NK-92 treated with Interleukin-12 subunit alpha and Interleukin-12 subunit beta, amount 100 ng/mL, for 24 hours (cell line): ENCODE measurements around the gene ADAMTS3.
"Not testable (repeated sequence)": the region's sequence is repeated elsewhere in the genome, so short reads cannot be mapped to it uniquely, and the experiment has no call there.

Experiments used
- DNase-seq: peaks from one replicate; lab custom pipeline; 2025; lab: John Stamatoyannopoulos, UW

ADAMTS3 gene

DNA sequence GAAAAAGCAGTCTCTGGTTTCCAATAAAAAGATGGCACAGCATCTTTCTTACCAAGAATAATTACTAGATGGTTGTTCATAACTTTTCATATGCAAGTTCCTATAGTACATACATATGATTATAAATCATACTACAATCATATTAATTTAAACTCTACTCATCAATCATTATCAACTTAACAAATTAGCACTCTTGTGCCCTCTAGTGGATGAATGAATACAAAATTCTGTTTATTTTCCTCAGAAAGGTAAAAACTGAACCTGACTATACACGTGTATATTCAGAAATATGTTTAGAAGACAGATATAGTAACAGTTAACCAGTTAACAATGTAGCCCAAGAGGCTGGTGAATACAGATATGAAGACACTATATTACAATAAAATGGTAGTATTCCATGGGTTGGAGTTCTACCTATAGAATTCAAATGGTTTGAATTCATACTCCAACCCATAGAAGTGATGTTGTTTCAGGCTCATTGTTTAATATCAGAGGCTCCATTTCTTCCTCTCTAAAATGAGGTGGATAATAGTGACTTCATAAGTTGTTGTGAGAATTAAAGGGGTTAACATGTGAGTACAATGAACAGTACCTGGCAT, 100.0 kb downstream of the ADAMTS3 start:
- DNase-seq, result no peak

DNA sequence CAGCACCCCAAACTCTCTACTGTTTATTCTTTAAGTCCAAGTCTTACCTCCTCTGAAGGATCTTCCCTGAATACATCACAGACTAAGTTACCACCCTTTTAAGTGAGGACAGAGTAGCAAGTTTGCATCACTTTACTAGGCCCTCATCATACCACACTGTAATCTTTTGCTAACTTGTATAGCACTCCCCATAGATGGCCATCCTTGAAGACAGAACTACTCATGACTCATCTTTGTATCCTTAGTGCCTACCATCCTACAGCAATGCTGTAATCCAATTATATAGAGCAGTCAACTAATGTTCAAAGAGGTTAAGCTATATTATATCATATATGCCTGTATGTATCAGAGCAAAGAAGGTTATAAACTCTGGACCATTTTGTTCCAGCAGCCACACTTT, 101.4 kb downstream of the ADAMTS3 start:
- DNase-seq, result no peak

DNA sequence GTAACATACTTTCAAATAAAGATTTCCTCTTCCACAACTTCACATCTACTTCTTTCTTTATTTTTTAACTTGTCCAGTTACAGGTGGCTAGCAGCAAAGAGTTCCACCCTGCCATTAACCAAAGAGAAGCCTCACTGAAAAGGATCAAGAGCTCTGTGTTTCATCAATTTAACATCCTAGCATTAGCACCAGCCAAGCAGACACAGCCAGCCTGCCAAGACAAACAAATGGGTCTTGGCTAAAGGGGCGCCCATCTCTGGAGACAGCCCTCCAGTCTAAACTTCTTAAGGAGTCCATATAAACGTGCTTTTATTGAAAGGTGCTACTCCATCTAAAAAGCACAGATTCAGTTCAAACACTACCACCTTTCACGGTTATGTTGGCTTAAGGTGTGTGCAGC, 105.3 kb downstream of the ADAMTS3 start:
- DNase-seq, result no peak

DNA sequence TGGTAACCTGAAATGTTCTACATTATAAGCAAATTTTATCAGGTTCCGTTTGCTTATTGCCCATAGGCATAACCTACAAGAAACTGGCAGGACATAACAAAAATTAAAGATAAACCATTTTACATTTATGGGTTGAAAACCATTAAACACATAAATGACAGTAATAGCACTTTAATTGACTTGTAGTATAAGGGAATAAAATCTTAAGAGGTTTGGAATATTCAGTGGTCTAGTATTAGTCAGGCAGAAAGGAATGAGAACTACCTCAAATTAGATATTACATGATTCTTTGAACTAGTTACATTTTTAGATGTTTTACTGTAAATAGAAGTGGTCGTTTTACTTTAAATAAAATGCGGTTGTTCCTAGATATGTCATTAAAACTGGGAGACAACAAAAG, 111.9 kb downstream of the ADAMTS3 start:
- DNase-seq, result no peak

DNA sequence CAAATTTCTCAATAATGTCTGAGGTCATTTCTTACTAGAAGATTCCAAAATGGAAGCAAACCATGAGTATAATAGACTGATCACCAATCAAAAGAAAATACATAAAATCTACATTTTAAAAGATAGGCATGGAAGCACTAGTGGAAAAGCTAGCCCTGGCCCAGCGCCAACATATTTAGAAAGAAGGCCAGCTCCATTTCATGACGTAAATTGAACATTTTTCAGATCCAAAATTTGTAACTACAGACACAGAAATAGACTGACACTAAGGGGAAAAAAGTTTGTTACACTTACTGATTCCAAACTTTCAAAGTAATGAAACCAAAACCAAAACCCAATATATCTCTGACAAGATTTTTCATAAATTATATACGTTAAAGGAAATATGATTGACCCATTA, 117.7 kb downstream of the ADAMTS3 start:
- DNase-seq, result no peak

DNA sequence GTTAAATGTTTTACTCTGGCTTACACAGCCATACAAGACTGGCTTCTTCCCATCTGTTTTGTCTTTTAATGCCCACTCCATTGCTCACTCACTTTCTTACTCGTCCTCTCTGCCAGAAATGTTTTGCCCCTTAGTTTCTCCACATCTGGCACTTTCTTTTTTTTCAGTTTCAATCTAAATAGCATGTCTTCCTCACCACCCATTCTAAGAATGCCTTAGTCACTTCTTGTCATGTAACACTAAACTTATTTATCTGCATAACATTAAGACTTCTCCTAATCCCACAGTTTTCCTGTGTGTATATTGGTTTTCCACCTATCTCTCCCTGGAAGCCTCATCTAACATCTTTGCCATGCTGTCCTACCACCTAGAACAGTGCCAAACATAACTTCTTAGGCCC, 119.3 kb downstream of the ADAMTS3 start:
- DNase-seq, result no peak

DNA sequence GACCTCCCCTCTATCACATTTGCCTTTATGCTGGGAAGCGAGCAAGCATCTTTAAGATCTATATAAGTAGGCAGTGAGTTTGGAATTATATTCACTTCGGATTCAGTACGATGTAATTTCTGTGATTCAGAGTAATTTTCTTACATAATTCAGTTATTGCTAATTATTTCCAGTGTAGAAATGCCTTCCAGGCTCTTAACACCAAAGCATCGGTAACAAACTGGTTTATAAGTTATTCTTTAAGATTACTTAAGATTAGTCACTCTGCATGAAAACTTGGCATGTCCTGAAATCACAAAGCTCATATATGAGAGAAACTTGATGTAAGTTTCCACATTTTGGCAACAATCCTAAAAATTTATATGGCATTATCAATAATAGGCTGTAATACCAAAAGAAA, 120.8 kb downstream of the ADAMTS3 start:
- no peak for DNase-seq

DNA sequence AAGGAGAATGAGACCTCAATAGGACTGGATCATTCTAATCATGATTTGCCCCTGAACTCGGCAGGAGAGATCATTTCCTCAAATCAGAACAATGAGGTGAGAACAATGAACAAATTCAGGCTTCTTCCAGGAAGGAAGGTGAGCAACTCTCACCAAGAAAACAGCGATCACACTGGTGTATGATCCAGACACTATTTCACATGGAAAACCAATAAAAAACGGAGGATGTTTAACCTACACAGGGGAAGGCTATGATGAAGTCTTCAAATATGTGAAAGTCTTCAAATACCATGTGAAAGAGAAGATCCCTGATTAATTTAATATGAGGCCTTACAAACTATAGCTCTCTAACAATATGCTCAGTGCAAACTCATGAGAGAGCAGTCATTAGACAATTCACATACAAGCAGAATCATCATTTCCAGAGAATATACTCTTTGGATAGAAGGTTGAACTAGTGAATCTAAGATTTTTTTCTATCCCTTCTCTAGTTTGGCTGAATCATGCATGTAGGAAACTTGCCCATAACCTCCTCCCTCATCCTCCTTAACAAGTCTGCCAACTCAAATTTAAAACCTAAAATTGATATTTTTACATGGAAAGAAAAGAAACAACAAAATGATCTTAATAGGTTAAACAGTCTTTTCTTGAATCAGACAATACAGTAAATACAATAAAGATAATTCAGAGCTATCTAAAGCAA, 122.5 kb downstream of the ADAMTS3 start:
- no peak for DNase-seq

DNA sequence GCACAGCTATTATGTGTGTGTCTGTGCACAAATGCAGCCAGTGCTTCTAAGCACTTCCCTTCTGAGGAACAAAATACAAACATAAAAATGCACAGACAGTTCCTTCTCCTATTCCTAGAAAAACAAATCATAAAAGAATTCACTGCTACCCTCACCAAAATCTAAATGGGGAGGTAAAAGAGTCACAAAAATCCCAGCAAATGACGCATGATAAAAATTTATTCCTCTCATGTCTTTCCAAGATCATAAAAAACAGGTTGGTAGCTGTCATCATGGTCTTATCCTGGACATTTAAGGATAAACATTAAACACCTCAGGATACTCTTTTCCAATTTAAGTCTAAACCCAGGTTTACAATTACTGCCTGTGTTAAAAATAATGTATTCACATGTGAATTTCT, 124.9 kb downstream of the ADAMTS3 start:
- DNase-seq, result no peak

DNA sequence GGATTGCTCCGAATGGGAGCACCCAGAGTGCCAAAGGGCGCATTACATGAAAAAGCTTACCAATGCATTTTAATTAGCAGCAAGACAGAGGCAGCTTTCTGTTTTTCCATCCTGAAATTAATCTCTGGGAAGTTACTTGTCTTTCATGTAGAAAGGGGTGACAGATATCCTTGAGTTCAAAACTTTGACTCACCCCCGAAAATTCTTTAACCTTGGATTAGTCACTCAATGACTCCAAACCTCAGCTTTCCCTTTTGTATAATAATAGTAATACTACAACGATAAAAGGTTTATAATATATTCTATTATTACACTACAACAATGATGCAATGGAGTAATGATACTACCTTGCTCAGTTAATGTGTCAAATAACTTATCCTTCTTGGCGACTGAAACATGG, 126.3 kb downstream of the ADAMTS3 start:
- DNase-seq, result no peak

DNA sequence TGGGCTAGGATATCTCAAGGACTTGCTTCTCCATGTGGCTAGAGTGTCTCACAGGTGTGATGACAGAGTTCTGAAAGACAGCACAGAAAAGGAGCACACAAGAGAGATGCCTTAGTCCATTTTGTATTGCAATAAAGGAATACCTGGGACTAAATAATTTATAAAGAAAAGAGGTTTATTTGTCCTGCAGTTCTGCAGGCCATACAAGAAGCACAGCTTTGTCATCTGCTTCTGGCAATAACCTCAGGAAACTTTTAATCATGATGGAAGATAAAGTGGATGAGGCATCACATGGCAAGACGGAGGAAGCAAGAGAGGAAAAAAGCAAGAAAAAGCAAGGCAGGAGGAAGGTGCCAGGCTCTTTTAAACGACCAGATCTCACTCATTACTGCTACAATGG, 126.9 kb downstream of the ADAMTS3 start:
- DNase-seq, result no peak

DNA sequence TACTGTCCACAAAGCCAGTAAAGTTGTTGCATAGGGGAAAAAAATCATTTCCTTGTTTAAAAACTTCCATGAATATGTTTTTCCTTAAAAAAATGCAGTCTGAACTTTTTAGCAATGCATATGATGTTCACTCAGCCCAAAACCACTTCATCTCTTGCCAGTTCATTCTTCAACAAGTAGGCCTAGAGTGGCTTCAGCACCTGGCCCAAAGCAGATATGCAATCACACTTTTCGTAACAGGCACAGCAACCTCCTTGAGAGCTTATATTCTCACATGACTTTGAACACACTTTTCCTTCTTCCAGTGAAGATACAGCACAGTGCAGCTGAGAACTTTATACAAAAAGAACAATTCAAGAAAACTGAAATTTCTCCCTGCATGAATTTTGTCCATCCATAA, 128.6 kb downstream of the ADAMTS3 start:
- no peak for DNase-seq

DNA sequence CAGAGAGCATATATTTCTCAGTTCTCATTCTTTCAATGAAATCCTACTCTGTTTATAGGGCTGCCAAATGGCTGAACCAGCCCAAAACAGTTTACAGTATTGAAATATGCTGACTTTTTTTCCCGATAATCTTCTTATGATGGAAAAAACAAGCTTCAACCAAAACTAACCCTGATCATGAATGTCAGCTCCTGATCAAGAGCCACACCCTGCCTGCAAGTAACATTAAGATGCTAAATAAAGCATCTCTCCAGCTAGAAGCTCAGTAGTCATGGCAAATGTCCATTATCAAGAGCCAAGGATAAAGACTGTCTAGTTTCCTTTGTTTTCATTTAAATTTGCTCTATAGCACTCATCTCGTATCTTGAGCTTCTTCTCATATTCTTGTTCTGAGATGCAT, 136.0 kb downstream of the ADAMTS3 start:
- no peak for DNase-seq

DNA sequence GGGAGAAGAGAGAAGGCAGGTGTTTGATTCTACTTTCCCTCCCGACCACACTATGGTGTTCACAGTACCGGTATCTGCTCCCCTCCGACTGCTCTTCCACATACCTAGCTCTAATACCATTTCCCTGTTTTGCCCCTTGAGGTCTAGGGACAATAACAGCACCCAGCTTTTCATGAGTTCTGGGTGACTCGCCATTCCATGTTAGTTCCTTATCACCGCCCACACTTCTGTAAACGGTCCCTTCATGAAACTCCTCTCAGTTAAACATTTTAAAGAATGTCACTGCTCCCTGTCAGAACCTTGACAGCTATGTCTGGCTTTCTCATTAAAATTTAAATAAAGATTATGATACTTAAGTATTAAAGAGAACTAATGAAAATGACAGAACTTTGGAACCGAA, 136.7 kb downstream of the ADAMTS3 start:
- DNase-seq, result no peak

DNA sequence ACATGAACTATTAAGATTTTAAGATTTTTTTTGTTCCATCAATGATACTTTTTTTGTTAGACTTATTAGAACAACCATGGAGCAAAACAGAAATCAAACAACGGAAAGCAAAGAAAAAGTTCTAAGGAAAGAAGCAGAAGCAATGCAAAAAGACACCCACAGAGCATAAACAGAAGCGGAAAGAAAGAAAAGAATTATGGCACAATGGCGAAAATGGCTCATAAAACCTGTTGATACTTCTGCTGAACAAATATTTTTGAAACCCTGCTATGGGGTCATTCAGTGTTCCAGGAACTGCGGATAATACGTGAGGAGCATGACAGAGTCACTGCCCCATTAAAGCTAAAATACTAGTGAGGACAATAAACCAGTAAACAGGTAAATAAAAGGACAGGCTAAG, 138.0 kb downstream of the ADAMTS3 start:
- no peak for DNase-seq

DNA sequence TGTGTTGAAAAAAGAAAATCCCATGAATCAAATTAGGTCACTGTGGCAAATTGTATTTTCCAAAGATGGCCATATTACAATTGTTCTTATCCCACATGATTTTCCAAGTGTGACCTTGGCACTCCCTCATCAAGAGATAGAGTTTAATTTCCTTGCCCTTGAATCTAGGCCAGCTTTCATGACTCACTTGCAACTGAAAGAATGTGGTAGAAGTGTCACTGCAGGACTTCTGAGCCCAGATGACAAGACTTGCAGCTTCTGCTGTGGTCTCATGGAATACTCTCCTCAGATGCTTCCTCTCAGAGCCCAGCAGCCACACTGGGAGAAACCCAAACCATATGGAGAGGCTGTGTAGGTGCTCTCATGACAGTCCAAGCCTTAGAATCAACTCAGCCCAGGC, 139.0 kb downstream of the ADAMTS3 start:
- DNase-seq, result no peak

DNA sequence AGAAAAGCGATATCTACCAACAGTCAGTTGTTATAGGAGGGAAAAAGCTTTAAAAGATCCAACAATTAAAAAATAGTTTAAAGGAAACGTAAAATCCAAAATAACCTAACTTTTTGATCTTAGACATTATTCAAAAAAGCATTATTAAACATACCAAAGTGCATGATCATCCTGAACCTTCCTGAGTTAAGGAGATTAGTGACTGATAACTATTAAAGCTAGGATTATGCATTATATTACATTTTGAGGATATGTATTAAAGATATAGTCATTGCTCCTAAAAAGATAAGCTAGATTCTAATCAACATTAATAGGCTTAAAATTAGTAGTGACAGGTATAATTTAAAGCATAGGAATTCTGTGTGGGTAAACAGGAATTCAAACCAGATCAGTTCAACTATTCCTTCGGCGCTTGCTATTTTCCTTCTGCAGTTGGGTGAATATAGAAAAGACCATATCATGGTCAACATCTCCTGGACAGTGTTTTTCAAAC, 139.6 kb downstream of the ADAMTS3 start:
- no peak for DNase-seq

DNA sequence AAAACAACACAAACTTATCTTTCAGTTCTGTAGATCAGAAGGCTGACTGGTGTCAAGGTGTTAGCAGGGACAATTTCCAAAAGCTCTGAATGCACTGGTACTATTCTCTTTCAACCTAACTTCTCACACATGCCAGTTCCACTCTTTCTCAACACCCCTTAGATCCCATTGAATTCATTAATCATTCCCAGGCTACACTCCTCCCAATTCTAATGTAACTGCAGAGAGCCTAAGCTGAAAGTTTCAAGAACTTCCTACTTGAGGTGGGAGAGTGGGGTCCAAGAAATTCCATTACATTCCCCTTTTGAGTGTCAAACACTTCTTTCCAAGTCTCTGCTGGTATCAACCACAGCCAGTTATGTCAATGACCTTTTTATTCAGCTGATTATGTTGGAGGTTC, 142.0 kb downstream of the ADAMTS3 start:
- no peak for DNase-seq

DNA sequence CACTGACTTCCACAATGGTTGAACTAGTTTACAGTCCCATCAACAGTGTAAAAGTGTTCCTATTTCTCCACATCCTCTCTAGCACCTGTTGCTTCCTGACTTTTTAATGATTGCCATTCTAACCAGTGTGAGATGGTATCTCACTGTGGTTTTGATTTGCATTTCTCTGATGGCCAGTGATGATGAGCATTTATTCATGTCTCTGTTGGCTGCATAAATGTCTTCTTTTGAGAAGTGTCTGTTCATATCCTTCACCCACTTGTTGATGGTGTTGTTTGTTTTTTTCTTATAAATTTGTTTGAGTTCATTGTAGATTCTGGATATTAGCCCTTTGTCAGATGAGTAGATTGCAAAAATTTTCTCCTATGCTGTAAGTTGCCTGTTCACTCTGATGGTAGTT, 143.1 kb downstream of the ADAMTS3 start:
- not testable (repeated sequence) for DNase-seq

DNA sequence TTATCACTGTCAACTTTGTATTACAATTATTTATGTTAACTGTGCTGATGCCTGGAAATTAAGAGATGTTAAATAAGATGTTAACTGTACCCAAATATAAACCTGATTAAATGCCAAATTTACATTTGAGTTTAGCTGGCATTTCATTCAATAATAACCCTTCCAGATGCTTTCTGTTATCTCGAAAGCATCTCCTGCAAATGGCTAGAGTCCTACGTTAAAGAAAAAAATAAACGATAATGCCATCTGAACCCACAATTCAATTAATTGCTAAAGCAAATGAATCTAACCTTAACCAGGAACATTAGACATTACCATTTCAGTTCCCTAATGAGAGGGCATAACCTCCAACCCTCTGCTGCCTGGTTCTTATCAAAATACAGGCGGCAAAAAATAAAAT, 145.0 kb downstream of the ADAMTS3 start:
- DNase-seq, result no peak

DNA sequence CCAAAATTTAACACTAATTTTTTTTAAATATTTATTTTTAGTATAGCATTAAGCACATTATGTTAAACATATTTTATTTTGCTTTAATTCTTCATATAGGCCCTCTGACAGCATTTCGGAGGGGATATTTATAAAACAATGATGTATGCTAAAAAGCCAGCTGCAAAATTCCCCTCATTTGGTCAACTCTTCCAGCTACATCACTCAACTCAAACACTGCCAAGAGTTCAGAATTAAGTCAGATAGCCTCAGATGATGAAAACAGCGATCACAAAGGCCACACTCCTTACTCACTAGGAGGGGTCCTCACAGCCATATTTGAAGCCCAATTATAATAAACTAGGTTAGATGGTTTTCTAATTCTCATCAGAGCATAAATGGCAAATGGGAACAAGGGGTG, 146.6 kb downstream of the ADAMTS3 start:
- DNase-seq, result no peak

DNA sequence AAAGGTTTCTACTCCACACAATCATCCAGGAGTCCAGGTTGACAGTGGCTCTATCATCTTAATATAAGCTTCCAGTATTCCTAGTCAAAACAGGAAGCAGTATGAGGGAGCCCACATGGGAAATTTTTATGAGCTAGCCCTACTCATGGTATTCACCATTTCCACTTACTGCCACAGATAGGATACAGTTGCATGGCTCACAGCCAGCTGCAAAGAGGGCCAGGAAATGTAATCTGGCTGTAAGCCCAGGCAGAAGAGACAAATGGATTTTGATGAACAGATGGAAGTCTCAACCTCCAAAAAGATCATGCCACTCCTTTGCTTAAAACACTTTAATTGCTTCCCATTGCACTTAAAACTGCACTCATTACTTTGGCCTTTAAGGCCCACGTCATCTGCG, 150.6 kb downstream of the ADAMTS3 start:
- no peak for DNase-seq

DNA sequence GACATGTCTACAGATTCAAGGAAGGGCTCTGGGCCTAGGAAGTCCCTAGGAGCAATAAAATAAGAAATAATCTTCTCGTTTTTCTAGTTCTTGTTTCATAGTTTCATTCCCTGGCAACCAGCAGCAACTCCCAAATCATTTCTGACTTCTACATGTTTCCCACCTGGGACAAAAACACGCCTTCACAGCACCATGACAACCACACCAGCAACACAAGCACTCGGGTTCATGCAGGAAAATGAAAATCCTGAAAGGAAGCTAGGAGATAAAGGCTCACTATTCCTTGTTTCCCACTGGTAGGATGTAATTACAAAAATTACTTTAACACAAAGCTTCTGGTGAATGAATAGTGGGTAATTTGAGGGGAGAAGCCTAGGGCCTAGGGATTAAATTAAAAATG, 158.9 kb downstream of the ADAMTS3 start:
- no peak for DNase-seq

DNA sequence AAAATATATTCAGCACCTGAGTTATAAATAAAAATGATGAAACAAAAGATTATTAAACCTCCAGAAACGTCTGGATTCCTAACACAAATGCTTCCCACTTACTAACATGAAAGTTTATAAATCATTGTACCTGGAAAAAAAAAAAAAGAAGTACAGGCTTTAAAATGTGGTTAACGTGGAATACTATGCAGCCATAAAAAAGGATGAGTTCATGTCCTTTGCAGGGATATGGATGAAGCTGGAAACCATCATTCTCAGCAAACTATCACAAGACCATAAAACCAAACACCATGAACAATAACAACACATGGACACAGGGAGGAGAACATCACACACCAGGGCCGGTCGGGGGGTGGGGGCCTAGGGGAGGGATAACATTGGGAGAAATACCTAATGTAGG, 160.5 kb downstream of the ADAMTS3 start:
- no peak for DNase-seq
